Natural killer cell treated with Interleukin-12 subunit alpha and Interleukin-12 subunit beta and Interleukin-15 and Interleukin-18, amount 100 ng/mL, for 72 hours (primary cell): ENCODE measurements around the gene PLB1. TPM values are rescaled to one million over a fixed set of nuclear protein-coding genes. Genes with fewer than 3 reads are reported as not detected.
A peak's percentile ranks its signal among the peaks of the same experiment; 100 is the strongest.

Experiments used
- ATAC-seq, 2 donors: fragments of 150-1000 bp; cut with Tn5 transposase in 1 of 2; sonication (Bioruptor Pico), chemical (Tn5 transposase) in 1 of 2; 2 replicates each; pipeline ENCODE4 v1.10.0; 2021
- DNase-seq: peaks from one replicate; pipeline ENCODE4 v3.0.0; 2022; ENCODE audit warnings: low spot score
- H3K27ac Mint-ChIP-seq, 2 donors: 1 replicate in 1 of 2; 2 replicates in 1 of 2; pipeline ENCODE4 v1.8.0; 2022; ENCODE audit warnings: mixed read lengths in 2 of 2, mild to moderate bottlenecking in 1 of 2, moderate library complexity in 1 of 2
- H3K27me3 Mint-ChIP-seq, 2 donors: 1 replicate in 1 of 2; 2 replicates in 1 of 2; pipeline ENCODE4 v1.8.0; 2022; ENCODE audit warnings: mixed read lengths in 2 of 2
- H3K36me3 Mint-ChIP-seq: one replicate; pipeline ENCODE4 v1.8.0; 2022; ENCODE audit warnings: mixed read lengths
- H3K4me1 Mint-ChIP-seq, 2 donors: 1 replicate in 1 of 2; 2 replicates in 1 of 2; pipeline ENCODE4 v1.8.0; 2022; ENCODE audit warnings: low read depth in 2 of 2, mixed read lengths in 2 of 2, mild to moderate bottlenecking in 1 of 2
- H3K4me3 Mint-ChIP-seq: one replicate; pipeline ENCODE4 v1.8.0; 2022; ENCODE audit warnings: mixed read lengths
- H3K9me3 Mint-ChIP-seq: 2 replicates; pipeline ENCODE4 v1.8.0; 2022; ENCODE audit warnings: mixed read lengths
- total RNA-seq, 2 donors: library from RNA; stranded (reverse); gene quantifications; one replicate each; pipeline ENCODE4 v1.2.3, GENCODE V29; 2022

Gene PLB1
- total RNA-seq, 2 donors from 2014 or later = 0.88 to 0.98 TPM

GRCh38 chr2:28475088-28475595 is 20.7 kb upstream of the PLB1 start:
- DNase-seq (no peak), ATAC-seq (no peak)
- H3K4me3 Mint-ChIP-seq = no peak overlapping the region
- no peaks in the 10 kb centered on the region for H3K9me3 Mint-ChIP-seq
- peaks cover 13 to 18% of the 10 kb centered on the region in 2 donors for H3K4me1 Mint-ChIP-seq
- peak overlapping the region in 1 of 2 donors; percentile 23 for H3K27ac Mint-ChIP-seq
- H3K36me3 Mint-ChIP-seq = no peaks in the 10 kb centered on the region
- H3K27me3 Mint-ChIP-seq = peaks cover 0 to 4% of the 10 kb centered on the region in 2 donors

DNA sequence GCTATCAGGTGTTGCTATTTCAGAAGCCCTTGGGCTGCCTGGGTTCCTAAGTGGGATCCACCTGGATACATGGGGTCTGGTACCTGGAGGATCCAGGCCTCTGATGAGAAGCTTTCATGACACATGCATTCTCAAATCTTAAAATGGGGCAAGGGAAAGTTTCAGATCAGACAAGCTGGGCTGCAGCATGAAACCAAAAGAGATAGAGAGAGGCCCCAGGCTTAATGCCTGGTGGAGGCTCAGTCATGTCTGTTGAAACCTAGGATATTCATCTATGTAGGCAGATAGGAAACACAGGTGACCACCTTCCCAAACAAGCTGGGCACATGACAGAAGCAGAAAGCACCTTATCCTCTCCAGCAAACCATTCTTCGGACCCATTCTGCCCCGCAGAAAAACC is 18.8 kb upstream of the PLB1 start:
- Mint-ChIP-seq H3K27ac (no peak overlapping the region), H3K27me3 (peaks cover 0 to 4% of the 10 kb centered on the region in 2 donors), H3K4me1 (peaks cover 7 to 13% of the 10 kb centered on the region in 2 donors), H3K4me3 (no peak overlapping the region), H3K36me3 (no peaks in the 10 kb centered on the region), H3K9me3 (no peaks in the 10 kb centered on the region)
- DNase-seq = no peak
- no peak for ATAC-seq

DNA sequence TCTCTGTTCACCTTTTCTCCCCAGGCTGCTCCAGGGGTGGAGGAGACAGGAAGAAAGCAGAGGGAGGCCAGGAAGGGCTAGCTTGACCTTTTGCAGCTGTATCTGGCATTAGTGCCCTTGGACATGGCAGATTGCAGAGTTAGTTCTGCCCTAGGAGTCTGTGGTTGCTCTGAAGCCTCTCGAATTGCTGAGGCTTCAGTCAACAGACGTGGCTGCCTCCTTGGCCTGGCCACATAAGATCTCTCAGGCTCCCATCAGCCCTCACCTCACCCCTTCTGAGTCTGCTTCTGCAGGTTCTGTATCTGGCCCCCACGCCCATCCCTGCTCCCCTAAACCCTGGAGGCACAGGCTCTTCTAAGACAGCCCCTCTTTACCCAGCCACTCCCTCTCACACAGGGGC is 18.2 kb upstream of the PLB1 start:
- ATAC-seq = no peak
- DNase-seq = no peak
- Mint-ChIP-seq H3K9me3 (no peaks in the 10 kb centered on the region), H3K36me3 (no peaks in the 10 kb centered on the region), H3K4me1 (peaks cover 5 to 11% of the 10 kb centered on the region in 2 donors), H3K27me3 (peaks cover 0 to 3% of the 10 kb centered on the region in 2 donors), H3K27ac (no peak overlapping the region), H3K4me3 (no peak overlapping the region)

- Mint-ChIP-seq H3K36me3 (no peaks in the 10 kb centered on the region), H3K9me3 (no peaks in the 10 kb centered on the region), H3K27ac (no peak overlapping the region), H3K4me1 (peaks cover 5 to 6% of the 10 kb centered on the region in 2 donors), H3K27me3 (peaks cover 0 to 3% of the 10 kb centered on the region in 2 donors), H3K4me3 (no peak overlapping the region)
- DNase-seq = no peak
- ATAC-seq = no peak
These were observed 15.3 kb upstream of the PLB1 start for GRCh38 chr2:28480403-28481049.

DNA sequence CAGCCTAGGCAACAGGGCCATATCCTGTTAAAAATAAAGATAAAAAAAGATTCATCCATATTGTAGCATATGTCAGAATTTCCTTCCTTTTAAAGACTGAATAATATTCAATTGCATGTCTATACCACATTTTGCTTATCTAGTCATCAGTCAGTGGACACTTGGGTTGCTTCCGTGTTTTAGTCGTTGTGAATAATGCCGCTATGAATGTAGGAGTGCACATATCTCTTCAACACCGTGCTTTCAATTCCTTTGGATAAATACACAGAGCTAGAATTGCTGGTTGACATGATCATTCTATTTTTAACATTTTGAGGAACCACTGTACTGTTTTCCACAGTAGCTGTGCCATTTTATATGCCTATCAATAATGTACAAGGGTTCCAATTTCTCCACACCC is 14.0 kb upstream of the PLB1 start:
- no peak for ATAC-seq
- H3K27ac Mint-ChIP-seq = no peak overlapping the region
- no peak overlapping the region for H3K4me3 Mint-ChIP-seq
- DNase-seq = no peak
- no peaks in the 10 kb centered on the region for H3K36me3 Mint-ChIP-seq
- peaks cover 0 to 3% of the 10 kb centered on the region in 2 donors for H3K27me3 Mint-ChIP-seq
- no peaks in the 10 kb centered on the region for H3K9me3 Mint-ChIP-seq
- peaks cover 5 to 6% of the 10 kb centered on the region in 2 donors for H3K4me1 Mint-ChIP-seq

DNA sequence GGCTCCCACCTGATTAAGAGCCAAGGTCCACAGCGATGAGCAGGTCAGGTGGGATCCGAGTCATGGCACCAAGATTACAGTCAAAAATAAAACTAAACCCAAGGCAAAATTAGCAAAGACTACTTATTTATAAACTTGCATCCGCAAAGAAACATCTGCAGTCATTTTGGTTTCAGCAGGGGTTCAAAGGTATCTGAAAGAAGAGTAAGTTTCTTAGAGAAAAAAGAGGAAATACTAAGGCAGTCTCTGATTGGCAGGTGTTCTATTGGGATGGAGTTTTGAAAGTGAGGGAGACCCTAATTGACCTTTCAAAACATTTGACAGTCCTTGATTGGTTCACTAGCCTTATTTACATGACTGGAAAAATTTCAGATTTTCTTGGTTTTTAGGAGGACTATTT is 11.0 kb upstream of the PLB1 start:
- Mint-ChIP-seq H3K9me3 (no peaks in the 10 kb centered on the region), H3K4me1 (peaks cover 5 to 6% of the 10 kb centered on the region in 2 donors), H3K27me3 (peaks cover 0 to 3% of the 10 kb centered on the region in 2 donors), H3K36me3 (no peaks in the 10 kb centered on the region), H3K27ac (no peak overlapping the region), H3K4me3 (no peak overlapping the region)
- no peak for DNase-seq
- ATAC-seq = no peak

- no peaks in the 10 kb centered on the region for H3K27me3 Mint-ChIP-seq
- ATAC-seq (no peak), DNase-seq (no peak)
- H3K4me1 Mint-ChIP-seq = no peaks in the 10 kb centered on the region
- no peaks in the 10 kb centered on the region for H3K9me3 Mint-ChIP-seq
- H3K27ac Mint-ChIP-seq = no peak overlapping the region
- H3K36me3 Mint-ChIP-seq = no peaks in the 10 kb centered on the region
- H3K4me3 Mint-ChIP-seq = no peak overlapping the region
These were observed 9.3 kb upstream of the PLB1 start for GRCh38 chr2:28486526-28486925.

DNA sequence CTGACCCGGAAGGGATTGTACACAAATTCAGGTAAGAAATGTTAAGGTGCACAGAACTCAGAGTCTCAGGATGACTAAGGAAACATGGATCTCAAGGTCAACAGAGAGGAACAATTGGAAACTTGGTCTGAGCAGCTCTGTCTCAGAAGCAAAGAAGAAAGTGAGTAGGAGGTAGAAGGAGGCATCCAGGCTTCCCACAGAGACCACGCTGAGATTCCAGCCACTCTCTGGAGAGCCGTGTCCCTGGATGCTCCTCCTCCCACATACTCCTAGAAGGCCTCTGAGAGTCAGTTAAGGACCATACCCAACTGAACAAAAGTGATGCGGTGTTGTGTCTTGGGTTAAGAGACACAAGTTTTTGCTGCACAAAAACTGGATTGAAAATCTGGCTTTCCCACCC is 8.6 kb upstream of the PLB1 start:
- Mint-ChIP-seq H3K4me3 (no peak overlapping the region), H3K27me3 (no peaks in the 10 kb centered on the region), H3K4me1 (no peaks in the 10 kb centered on the region), H3K9me3 (no peaks in the 10 kb centered on the region), H3K36me3 (no peaks in the 10 kb centered on the region), H3K27ac (no peak overlapping the region)
- DNase-seq = no peak
- ATAC-seq = no peak

DNA sequence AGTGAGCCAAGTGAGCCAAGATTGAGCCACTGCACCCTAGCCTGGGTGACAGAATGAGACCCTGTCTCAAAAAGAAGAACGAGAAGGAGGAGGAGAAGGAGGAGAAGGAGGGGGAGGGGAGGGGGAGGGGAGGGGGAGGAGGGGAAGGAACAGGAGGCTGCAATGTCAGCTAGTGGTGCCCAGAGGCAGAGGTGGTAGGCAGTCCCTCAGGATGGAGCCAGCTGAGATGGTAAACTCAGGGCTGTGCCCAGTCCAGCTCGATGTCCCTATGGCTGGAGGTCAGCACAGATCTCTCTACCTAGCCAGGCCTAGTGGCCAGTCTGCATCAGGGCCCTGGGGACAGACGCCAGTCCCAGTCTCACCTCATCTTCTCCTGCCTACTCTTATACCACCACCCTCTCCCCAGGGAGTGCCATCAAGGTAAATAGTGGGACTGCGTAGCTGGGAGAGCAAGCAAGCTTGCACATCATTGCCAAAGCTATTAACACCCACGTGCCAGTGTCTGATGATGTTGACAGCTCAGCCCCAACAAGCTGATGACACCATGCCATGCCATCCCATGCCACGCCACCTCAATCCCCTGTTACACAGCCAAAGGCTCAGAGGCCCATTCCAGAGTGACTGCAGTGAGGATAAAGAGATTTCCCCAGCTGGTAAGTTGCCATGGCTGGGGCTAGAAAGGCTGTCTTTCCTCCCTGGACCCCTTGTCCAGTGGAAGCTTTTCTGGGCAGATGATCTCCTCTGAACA is 7.6 kb upstream of the PLB1 start:
- Mint-ChIP-seq H3K36me3 (no peaks in the 10 kb centered on the region), H3K4me3 (no peak overlapping the region), H3K27me3 (no peaks in the 10 kb centered on the region), H3K27ac (no peak overlapping the region), H3K9me3 (no peaks in the 10 kb centered on the region), H3K4me1 (no peaks in the 10 kb centered on the region)
- ATAC-seq = peak in 1 of 2 donors; percentile 28
- no peak for DNase-seq

DNA sequence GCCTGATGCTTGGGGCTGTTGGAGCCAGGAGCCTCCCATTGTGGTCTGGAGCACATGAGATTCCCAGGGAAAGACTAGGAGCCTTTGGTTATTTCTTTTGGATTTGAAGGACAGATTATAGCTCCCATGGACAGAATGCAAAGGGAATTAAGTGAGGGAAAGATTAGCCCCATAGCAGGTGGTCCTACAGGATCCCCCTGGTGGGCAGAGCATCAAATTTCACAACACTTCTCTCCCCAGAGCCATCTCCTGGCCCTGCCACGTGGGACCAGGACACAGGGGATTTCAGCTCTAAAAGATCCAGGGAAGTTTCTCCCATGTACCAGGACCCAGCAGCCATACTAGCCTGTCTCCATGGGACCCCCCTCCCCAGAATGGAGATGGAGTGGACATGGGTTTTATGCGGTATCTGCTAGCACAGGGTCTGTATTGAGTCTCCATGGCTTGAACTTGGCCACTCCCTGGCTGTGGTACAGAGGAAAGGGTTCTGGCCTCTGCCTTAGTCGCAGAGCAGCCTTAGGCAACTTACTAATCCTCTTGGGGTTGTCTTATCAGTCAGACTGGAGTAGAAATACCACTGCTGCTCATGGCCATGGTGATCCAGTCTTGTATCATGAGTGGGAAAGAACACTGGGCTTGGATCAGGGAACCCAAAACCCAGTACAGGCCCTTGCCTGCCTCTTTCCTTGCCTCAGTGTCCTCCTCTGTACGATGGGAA is 6.8 kb upstream of the PLB1 start:
- Mint-ChIP-seq H3K27me3 (no peaks in the 10 kb centered on the region), H3K27ac (no peak overlapping the region), H3K4me3 (no peak overlapping the region), H3K9me3 (no peaks in the 10 kb centered on the region), H3K4me1 (no peaks in the 10 kb centered on the region), H3K36me3 (no peaks in the 10 kb centered on the region)
- DNase-seq (no peak), ATAC-seq (peak in 1 of 2 donors; percentile 26)

GRCh38 chr2:28490558-28490957 is 5.3 kb upstream of the PLB1 start:
- DNase-seq = no peak
- ATAC-seq = no peak
- Mint-ChIP-seq H3K4me1 (no peaks in the 10 kb centered on the region), H3K9me3 (no peaks in the 10 kb centered on the region), H3K27me3 (no peaks in the 10 kb centered on the region), H3K27ac (no peak overlapping the region), H3K36me3 (no peaks in the 10 kb centered on the region), H3K4me3 (no peak overlapping the region)

DNA sequence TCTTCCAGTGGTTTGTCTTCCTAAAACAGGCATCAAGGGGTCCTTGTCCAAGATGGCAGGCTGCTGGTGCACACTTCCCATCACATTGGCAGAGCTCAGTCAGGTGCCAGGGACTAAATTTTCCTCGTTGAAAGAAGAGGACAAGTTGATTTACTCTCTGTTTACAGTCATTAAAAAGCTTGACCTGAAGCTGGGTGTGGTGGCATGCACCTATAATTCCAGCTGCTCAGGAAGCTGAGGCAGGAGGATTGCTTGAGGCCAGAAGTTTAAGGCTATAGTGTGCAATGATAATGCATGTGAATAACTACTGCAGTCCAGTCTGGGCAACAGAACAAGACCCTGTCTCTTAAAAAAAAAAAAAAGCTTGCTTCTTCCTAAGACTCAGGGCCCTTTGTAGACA is 3.6 kb upstream of the PLB1 start:
- H3K27me3 Mint-ChIP-seq = no peaks in the 10 kb centered on the region
- H3K4me3 Mint-ChIP-seq = no peak overlapping the region
- H3K36me3 Mint-ChIP-seq = no peaks in the 10 kb centered on the region
- ATAC-seq = no peak
- no peaks in the 10 kb centered on the region for H3K4me1 Mint-ChIP-seq
- DNase-seq = no peak
- no peak overlapping the region for H3K27ac Mint-ChIP-seq
- no peaks in the 10 kb centered on the region for H3K9me3 Mint-ChIP-seq

GRCh38 chr2:28493636-28494035 is 2.2 kb upstream of the PLB1 start:
- ATAC-seq (no peak), DNase-seq (no peak)
- no peaks in the 10 kb centered on the region for H3K36me3 Mint-ChIP-seq
- H3K4me3 Mint-ChIP-seq = no peak overlapping the region
- no peaks in the 10 kb centered on the region for H3K27me3 Mint-ChIP-seq
- no peaks in the 10 kb centered on the region for H3K9me3 Mint-ChIP-seq
- no peak overlapping the region for H3K27ac Mint-ChIP-seq
- H3K4me1 Mint-ChIP-seq = no peaks in the 10 kb centered on the region

DNA sequence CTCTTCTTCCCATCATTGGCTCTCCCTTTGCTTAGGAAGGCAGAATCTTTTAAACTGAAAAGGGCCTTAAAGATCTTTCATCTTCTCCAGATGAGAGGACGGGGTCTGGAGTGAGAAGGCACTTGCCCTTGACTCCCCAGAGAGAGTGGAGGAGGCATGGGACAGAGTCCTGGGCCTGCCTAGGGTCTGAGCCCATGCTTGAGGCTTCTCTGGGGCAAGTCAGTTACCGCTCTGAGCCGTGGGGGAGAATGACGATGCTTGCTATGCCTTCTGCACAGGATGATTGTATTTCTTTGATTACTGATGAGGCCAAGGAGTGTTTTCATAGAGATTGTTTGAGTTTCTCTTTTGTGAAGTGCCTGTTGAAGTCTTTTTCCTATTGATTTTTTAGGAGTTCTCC is 921 bp downstream of the PLB1 start:
- Mint-ChIP-seq H3K27me3 (peaks cover 0 to 2% of the 10 kb centered on the region in 2 donors), H3K27ac (no peak overlapping the region), H3K4me1 (no peaks in the 10 kb centered on the region), H3K4me3 (no peak overlapping the region), H3K36me3 (no peaks in the 10 kb centered on the region), H3K9me3 (no peaks in the 10 kb centered on the region)
- ATAC-seq (no peak), DNase-seq (no peak)
